Measurements from ENCODE around the gene BAIAP2L1. TPM values are rescaled to one million over a fixed set of nuclear protein-coding genes. Genes with fewer than 3 reads are reported as not detected.

BAIAP2L1 gene
- total and polyA plus RNA-seq, 2 of the 8 experiments (the other 6 are each of a cell fraction or from before 2014, with no cell fraction given), result 19.2 to 42.9 TPM

GRCh38 chr7:98280296-98280695, 120.6 kb downstream of the BAIAP2L1 start:
- H3K56ac ChIP-seq (replicated peaks; ENCODE audit: insufficient read length, low read depth, low read length), result no peak overlapping the region
- H2BK12ac ChIP-seq (ENCODE audit: low read depth, low read length), result no peak overlapping the region
- FAIRE-seq (no peak), DNase-seq (ENCODE audit: low read depth in 1 of 2, low spot score in 2 of 2) (no peak)
- no peak overlapping the region for H3K27ac ChIP-seq (ENCODE audit: low read depth, low read length)
- no peak overlapping the region for H4K8ac ChIP-seq (ENCODE audit: extremely low read depth, insufficient read depth, low read length)
- H3K23me2 ChIP-seq (ENCODE audit: low read depth, low read length), result peaks cover 5% of the 10 kb centered on the region; the same call in 1 of the 2 replicates
- 49% methylated on average over 7 of the region's 7 CpGs; no CpG with 5 or more reads in 1 of the 2 experiments for WGBS, 2 experiments (ENCODE audit: extremely low coverage in 1 of 2, insufficient coverage in 1 of 2, insufficient read length in 1 of 2, insufficient replicate concordance in 2 of 2, low coverage in 1 of 2, low lambda C conversion rate in 2 of 2, missing lambda C conversion rate in 1 of 2)
- no peak overlapping the region for H2BK20ac ChIP-seq (ENCODE audit: low read length)
- no peak overlapping the region for H4K5ac ChIP-seq (ENCODE audit: insufficient read length, low read depth, low read length)
- no peaks in the 10 kb centered on the region for H3K27me3 ChIP-seq (replicated peaks in 1 of 4; ENCODE audit: control insufficient read depth in 3 of 4, extremely low read depth in 1 of 4, insufficient read depth in 3 of 4, low read length in 3 of 4)
- no peak overlapping the region for H3K18ac ChIP-seq (ENCODE audit: extremely low read depth, low read length)
- H3K4me2 ChIP-seq (ENCODE audit: insufficient read depth in 1 of 2, low read depth in 2 of 2, low read length in 2 of 2), result peak overlapping the region; percentile 84 to 87
- CTCF ChIA-PET (ENCODE audit: partially characterized antibody), result interaction anchor here (1.2 kb wide), 1 partner anchor 14 kb away, joined by 3 read pairs; no protein-coding TSS in a partner anchor
- H2AFZ ChIP-seq (ENCODE audit: low read length), result no peak overlapping the region
- no peak overlapping the region for H2BK15ac ChIP-seq (ENCODE audit: low read length)
- H4K20me1 ChIP-seq (replicated peaks in 1 of 2; ENCODE audit: control insufficient read depth in 1 of 2, insufficient read depth in 2 of 2, low read length in 2 of 2), result peaks cover 17 to 20% of the 10 kb centered on the region in 2 experiments
- POLR2A ChIA-PET (ENCODE audit: partially characterized antibody), result interaction anchor here (0.9 to 2.0 kb wide), 2 partner anchors 12 to 29 kb away, joined by 3 to 8 read pairs; no protein-coding TSS in a partner anchor
- no peaks in the 10 kb centered on the region for H3K9me3 ChIP-seq (ENCODE audit: insufficient read depth in 2 of 2, low read depth in 1 of 2, low read length in 1 of 2)
- no peaks in the 10 kb centered on the region; a peak in 1 of 8 replicates for H3K36me3 ChIP-seq (ENCODE audit: control insufficient read depth in 2 of 4, insufficient read depth in 4 of 4, low read length in 3 of 4)
- peaks cover 7 to 30% of the 10 kb centered on the region in 2 experiments for H3K79me2 ChIP-seq (ENCODE audit: control insufficient read depth in 1 of 2, insufficient read depth in 2 of 2, low read length in 2 of 2)
- no peak overlapping the region for H2BK5ac ChIP-seq (ENCODE audit: low read depth, low read length)
- H4K91ac ChIP-seq (replicated peaks; ENCODE audit: insufficient read length, low read length), result no peak overlapping the region
- H3K79me1 ChIP-seq (ENCODE audit: low read depth, low read length), result peaks cover 6% of the 10 kb centered on the region
- peaks cover 6 to 15% (median 9%) of the 10 kb centered on the region in 4 experiments; a peak in 6 of 7 replicates for H3K4me1 ChIP-seq (replicated peaks in 1 of 4; ENCODE audit: control insufficient read depth in 3 of 4, insufficient read depth in 4 of 4, low read length in 3 of 4)
- H3K4ac ChIP-seq (replicated peaks; ENCODE audit: insufficient read length, low read depth, low read length), result no peak overlapping the region
- no peak overlapping the region for H2AK5ac ChIP-seq (ENCODE audit: low read depth, low read length)
- no peak overlapping the region for H3K9ac ChIP-seq (replicated peaks in 1 of 4; ENCODE audit: extremely low read depth in 1 of 4, low read depth in 3 of 4, low read length in 3 of 4)
- H3K14ac ChIP-seq (ENCODE audit: insufficient read length), result no peak overlapping the region
- no peak for TF ChIP-seq GABPA (IDR thresholded peaks at IDR 0.05; ENCODE audit: borderline replicate concordance, insufficient read depth, low read length)
- 0 out of 2 replicates have a peak, but pooled peaks have one; percentile 23 for TF ChIP-seq KDM1A (IDR thresholded peaks at IDR 0.05; ENCODE audit: borderline replicate concordance, low read length)
- TF ChIP-seq EZH2 (IDR thresholded peaks at IDR 0.05; ENCODE audit: low read depth, low read length, severe bottlenecking), result no peak
- no peak overlapping the region for H2BK120ac ChIP-seq (replicated peaks; ENCODE audit: low read depth, low read length)
- no peak overlapping the region for H3K23ac ChIP-seq (ENCODE audit: insufficient read length)
- H3K4me3 ChIP-seq (ENCODE audit: extremely low read depth in 1 of 4, insufficient read depth in 2 of 4, low read depth in 3 of 4, low read length in 4 of 4), result peak overlapping the region in 3 of 4 experiments; percentile 55 to 74 (median 69); a peak in 4 of 8 replicates
